AG10803 (cell line): Measurements from ENCODE around the gene TRPM5.

Source experiments
- DNase-seq: peaks from one replicate; pipeline ENCODE4 v3.0.0; 2010; ENCODE audit warnings: low read depth
- H3K4me3 ChIP-seq: 2 replicates; pipeline ENCODE4 v1.5.1; 2011; ENCODE audit warnings: mild to moderate bottlenecking, low read length, control low read depth
- CTCF ChIP-seq: conservative IDR thresholded peaks from 2 replicates; pipeline ENCODE4 v1.5.1; 2011; ENCODE audit warnings: mild to moderate bottlenecking, low read length, control low read depth, inconsistent platforms

Gene TRPM5

GRCh38 chr11:2474059-2474901 is 30.0 kb upstream of the TRPM5 start:
- no peak for DNase-seq
- TF ChIP-seq CTCF = no peak
- no peak overlapping the region for H3K4me3 ChIP-seq

GRCh38 chr11:2473361-2474058 is 29.2 kb upstream of the TRPM5 start:
- no peak overlapping the region for H3K4me3 ChIP-seq
- DNase-seq = no peak
- no peak for TF ChIP-seq CTCF

- DNase-seq = no peak
- H3K4me3 ChIP-seq = no peak overlapping the region
- no peak for TF ChIP-seq CTCF
Observed at GRCh38 chr11:2472428-2473186, 28.3 kb upstream of the TRPM5 start.

- no peak overlapping the region for H3K4me3 ChIP-seq
- TF ChIP-seq CTCF = no peak
- DNase-seq = no peak
Observed at GRCh38 chr11:2471804-2472096, 27.4 kb upstream of the TRPM5 start.

- no peak for TF ChIP-seq CTCF
- H3K4me3 ChIP-seq = no peak overlapping the region
- no peak for DNase-seq
Observed at GRCh38 chr11:2471048-2471803, 26.9 kb upstream of the TRPM5 start.

- no peak for TF ChIP-seq CTCF
- H3K4me3 ChIP-seq = no peak overlapping the region
- no peak for DNase-seq
Observed at GRCh38 chr11:2470495-2470894, 26.2 kb upstream of the TRPM5 start.
